Measurements from ENCODE around the gene GAL3ST3. TPM values are rescaled to one million over a fixed set of nuclear protein-coding genes. Genes with fewer than 3 reads are reported as not detected.

The GAL3ST3 gene
- total and polyA plus RNA-seq, 2 of the 8 experiments (the other 6 are each of a cell fraction or from before 2014, with no cell fraction given): 21.1 to 21.4 TPM

GRCh38 chr11:66026017-66026529 lies 22.9 kb downstream of the GAL3ST3 start, which contains the start of gene CATSPER1 (continued):
- TF ChIP-seq TEAD4 (IDR thresholded peaks at IDR 0.05; ENCODE audit: low read depth, low read length) (no peak), CHD7 (IDR thresholded peaks at IDR 0.05; ENCODE audit: insufficient replicate concordance, low read length) (no peak)

All from H1 (cell line).